CD8-positive, alpha-beta memory T cell (primary cell): ENCODE data around the gene CDK5RAP2. TPM values are rescaled to one million over a fixed set of nuclear protein-coding genes. Genes with fewer than 3 reads are reported as not detected.

ENCODE experiments used
- CTCF ChIA-PET: fragments of 350-600 bp; sonication (Branson Sonifier 250); formaldehyde crosslinking; loops from one replicate; lab custom pipeline; 2021; ENCODE audit warnings: antibody characterized with exemption; lab: Charles Lee
- POLR2A ChIA-PET: fragments of 350-600 bp; sonication (Branson Sonifier 250); formaldehyde crosslinking; loops from one replicate; lab custom pipeline; 2021; ENCODE audit warnings: antibody characterized with exemption; lab: Charles Lee
- DNase-seq, 5 donors: peaks; one replicate each; pipeline versions ENCODE4 v3.0.0 to v3.0.0-alpha.2; 2020 to 2022; ENCODE audit warnings: mixed read lengths in 1 of 5
- H3K27ac ChIP-seq: one replicate; pipeline ENCODE4 v1.7.0; 2013; ENCODE audit warnings: low read depth, mild to moderate bottlenecking, low read length, moderate library complexity
- H3K27me3 ChIP-seq: 2 replicates; pipeline ENCODE4 v1.7.0; 2013; ENCODE audit warnings: low read length, mild to moderate bottlenecking; ENCODE audit not compliant: insufficient read depth, poor library complexity, severe bottlenecking
- H3K36me3 ChIP-seq: 2 replicates; pipeline ENCODE4 v1.7.0; 2013; ENCODE audit warnings: mild to moderate bottlenecking, low read length, moderate library complexity; ENCODE audit not compliant: insufficient read depth
- H3K4me1 ChIP-seq: 2 replicates; pipeline ENCODE4 v1.7.0; 2013; ENCODE audit warnings: mild to moderate bottlenecking, low read length, moderate library complexity; ENCODE audit not compliant: insufficient read depth
- H3K4me3 ChIP-seq: 2 replicates; pipeline ENCODE4 v1.7.0; 2013; ENCODE audit warnings: mild to moderate bottlenecking, low read length
- H3K9me3 ChIP-seq: 2 replicates; pipeline ENCODE4 v1.7.0; 2013; ENCODE audit warnings: mild to moderate bottlenecking, low read length
- H3K27ac Mint-ChIP-seq, 8 donors: one replicate each; pipeline ENCODE4 v1.8.0; 2020 to 2021; ENCODE audit warnings: mixed read lengths in 8 of 8, mild to moderate bottlenecking in 6 of 8, inconsistent platforms in 3 of 8, moderate library complexity in 3 of 8
- H3K27me3 Mint-ChIP-seq, 2 donors: one replicate each; pipeline ENCODE4 v1.8.0; 2020 to 2021; ENCODE audit warnings: mixed read lengths in 2 of 2, mild to moderate bottlenecking in 1 of 2, moderate library complexity in 1 of 2
- H3K36me3 Mint-ChIP-seq, 3 donors: one replicate each; pipeline ENCODE4 v1.8.0; 2020 to 2021; ENCODE audit warnings: mixed read lengths in 3 of 3, inconsistent platforms in 1 of 3, mild to moderate bottlenecking in 1 of 3
- H3K4me1 Mint-ChIP-seq, 3 donors: one replicate each; pipeline ENCODE4 v1.8.0; 2020 to 2021; ENCODE audit warnings: mixed read lengths in 3 of 3, inconsistent platforms in 1 of 3, mild to moderate bottlenecking in 1 of 3
- H3K4me3 Mint-ChIP-seq, 7 donors: one replicate each; pipeline ENCODE4 v1.8.0; 2020 to 2021; ENCODE audit warnings: mixed read lengths in 7 of 7, mild to moderate bottlenecking in 6 of 7, moderate library complexity in 4 of 7, inconsistent platforms in 2 of 7
- H3K9me3 Mint-ChIP-seq, 5 donors: one replicate each; pipeline ENCODE4 v1.8.0; 2020 to 2022; ENCODE audit warnings: mixed read lengths in 5 of 5, mild to moderate bottlenecking in 3 of 5, moderate library complexity in 2 of 5, inconsistent platforms in 1 of 5
- polyA plus RNA-seq: library from polyadenylated mRNA; unstranded; fragments of 300-500 nt; fragmentation: Illumina TruSeq; gene quantifications from one replicate; pipeline ENCODE4 v1.2.3, GENCODE V29; 2021
- total RNA-seq, 2 experiments: library from RNA; stranded (reverse); gene quantifications; one replicate each; pipeline ENCODE4 v1.2.3, GENCODE V29; 2021

CDK5RAP2 gene
- total and polyA plus RNA-seq, 3 experiments from 2014 or later: 34.0 to 56.8 (median 56.6) TPM

DNA sequence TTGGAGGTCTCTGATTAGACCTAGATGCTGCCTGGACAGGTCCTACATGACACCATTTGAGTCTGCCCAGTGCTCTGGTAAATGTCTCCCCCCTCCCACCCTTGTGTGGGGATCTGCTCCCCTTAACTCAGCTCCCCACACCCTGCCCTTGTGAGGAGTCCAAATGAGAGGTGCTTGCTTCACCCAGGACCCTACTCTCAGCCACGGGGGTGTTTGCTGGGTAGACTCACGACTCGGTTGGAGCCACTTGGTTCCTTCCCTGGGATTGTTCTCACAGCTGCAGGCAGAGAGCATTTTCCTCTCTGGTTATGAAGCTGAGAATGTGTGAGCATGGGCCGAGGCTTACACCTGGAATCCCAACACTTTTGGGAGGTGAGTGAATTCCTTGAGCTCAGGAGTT, 204.7 kb downstream of the CDK5RAP2 start:
- POLR2A ChIA-PET: no interaction called here
- H3K27me3 ChIP-seq: no peaks in the 10 kb centered on the region
- H3K4me1 ChIP-seq: no peaks in the 10 kb centered on the region
- no peaks in the 10 kb centered on the region for H3K9me3 ChIP-seq
- peaks cover 6 to 44% (median 8%) of the 10 kb centered on the region in 3 donors for H3K36me3 Mint-ChIP-seq
- H3K9me3 Mint-ChIP-seq: peaks cover 0 to 21% (median 5%) of the 10 kb centered on the region in 5 donors
- H3K36me3 ChIP-seq: no peaks in the 10 kb centered on the region
- H3K27me3 Mint-ChIP-seq: no peaks in the 10 kb centered on the region
- no peaks in the 10 kb centered on the region for H3K4me1 Mint-ChIP-seq
- no peak overlapping the region for H3K27ac Mint-ChIP-seq
- H3K4me3 ChIP-seq: no peak overlapping the region
- H3K4me3 Mint-ChIP-seq: no peak overlapping the region
- CTCF ChIA-PET: no interaction called here
- DNase-seq: no peak
- H3K27ac ChIP-seq: no peak overlapping the region

DNA sequence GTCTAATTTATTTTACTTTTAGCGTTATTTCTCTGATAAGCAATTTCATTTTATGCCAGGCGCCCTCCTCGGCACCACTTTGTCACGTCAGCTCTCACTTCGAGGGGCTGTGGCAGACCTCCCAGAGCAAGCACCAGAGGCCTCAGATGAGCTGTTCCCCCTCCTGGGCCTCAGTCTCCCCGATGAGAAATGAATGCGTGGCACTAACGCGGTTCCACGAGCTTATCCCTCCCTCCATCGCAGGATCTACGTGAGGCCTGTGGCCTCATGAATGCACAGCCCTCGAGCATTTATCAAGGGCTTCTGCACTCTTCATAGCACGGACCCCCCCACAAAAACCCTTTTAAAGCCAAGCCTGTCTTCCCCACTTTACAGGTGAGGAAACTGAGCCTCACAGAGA, 205.2 kb downstream of the CDK5RAP2 start:
- Mint-ChIP-seq H3K27me3 (no peaks in the 10 kb centered on the region), H3K4me1 (no peaks in the 10 kb centered on the region), H3K9me3 (peaks cover 0 to 19% (median 3%) of the 10 kb centered on the region in 5 donors), H3K4me3 (no peak overlapping the region), H3K36me3 (peaks cover 5 to 39% (median 6%) of the 10 kb centered on the region in 3 donors), H3K27ac (no peak overlapping the region)
- H3K9me3 ChIP-seq: no peaks in the 10 kb centered on the region
- no peaks in the 10 kb centered on the region for H3K4me1 ChIP-seq
- ChIA-PET CTCF (no interaction called here), POLR2A (no interaction called here)
- no peaks in the 10 kb centered on the region for H3K27me3 ChIP-seq
- H3K36me3 ChIP-seq: no peaks in the 10 kb centered on the region
- H3K4me3 ChIP-seq: no peak overlapping the region
- H3K27ac ChIP-seq: no peak overlapping the region
- no peak for DNase-seq

DNA sequence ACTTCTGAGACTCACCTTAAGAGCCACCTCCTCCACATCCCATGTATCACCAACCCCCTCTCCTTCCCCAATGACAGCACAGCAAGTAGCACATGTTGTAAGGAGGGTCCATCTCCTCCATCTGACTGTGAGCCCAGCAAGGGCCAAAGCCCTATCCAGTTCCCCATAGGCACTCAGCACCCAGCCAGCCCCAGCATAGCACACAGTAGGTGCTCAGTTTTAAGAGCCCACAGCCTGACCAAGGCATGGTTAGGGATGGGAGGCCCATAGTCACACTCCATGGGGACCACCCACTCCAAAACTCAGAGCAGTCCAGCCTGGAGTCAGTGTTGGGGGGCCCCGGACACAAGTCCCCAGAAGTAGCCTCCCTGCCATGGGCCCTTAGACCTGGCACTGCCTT, 205.7 kb downstream of the CDK5RAP2 start:
- peaks cover 5 to 38% (median 5%) of the 10 kb centered on the region in 3 donors for H3K36me3 Mint-ChIP-seq
- no peak overlapping the region for H3K27ac Mint-ChIP-seq
- H3K4me1 Mint-ChIP-seq: no peaks in the 10 kb centered on the region
- peaks cover 0 to 18% (median 3%) of the 10 kb centered on the region in 5 donors for H3K9me3 Mint-ChIP-seq
- POLR2A ChIA-PET: no interaction called here
- no peak overlapping the region for H3K4me3 Mint-ChIP-seq
- no peaks in the 10 kb centered on the region for H3K27me3 ChIP-seq
- no peaks in the 10 kb centered on the region for H3K4me1 ChIP-seq
- no peaks in the 10 kb centered on the region for H3K9me3 ChIP-seq
- no peak for DNase-seq
- no peaks in the 10 kb centered on the region for H3K27me3 Mint-ChIP-seq
- CTCF ChIA-PET: no interaction called here
- H3K36me3 ChIP-seq: no peaks in the 10 kb centered on the region
- H3K4me3 ChIP-seq: no peak overlapping the region
- no peak overlapping the region for H3K27ac ChIP-seq

DNA sequence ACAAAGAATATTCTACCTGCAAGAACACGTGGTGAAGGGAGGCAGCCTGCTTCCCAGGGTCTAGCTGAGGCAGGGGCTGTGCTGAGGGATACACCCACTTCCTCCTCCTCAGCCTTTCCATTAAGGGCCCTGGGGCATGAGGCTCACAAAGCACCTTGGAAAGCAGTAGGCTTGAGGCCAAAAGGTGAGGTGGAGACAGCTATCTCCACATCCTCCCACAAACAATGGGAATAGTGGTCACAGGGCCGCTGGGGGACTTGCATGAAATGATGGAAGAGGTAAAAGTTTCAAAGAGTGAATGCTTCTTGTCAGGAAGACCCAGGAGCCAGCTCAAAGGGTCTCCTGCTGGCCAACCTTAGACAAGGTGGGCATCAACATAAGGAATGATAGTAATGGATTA, 207.9 kb downstream of the CDK5RAP2 start:
- Mint-ChIP-seq H3K36me3 (peaks cover under 1 to 21% (median 1%) of the 10 kb centered on the region in 3 donors), H3K4me3 (no peak overlapping the region), H3K4me1 (no peaks in the 10 kb centered on the region), H3K27ac (no peak overlapping the region), H3K27me3 (no peaks in the 10 kb centered on the region), H3K9me3 (peaks cover 0 to 6% (median 0%) of the 10 kb centered on the region in 5 donors)
- no peak overlapping the region for H3K4me3 ChIP-seq
- no peak overlapping the region for H3K27ac ChIP-seq
- DNase-seq: no peak
- ChIA-PET POLR2A (no interaction called here), CTCF (no interaction called here)
- no peaks in the 10 kb centered on the region for H3K36me3 ChIP-seq
- H3K4me1 ChIP-seq: no peaks in the 10 kb centered on the region
- no peaks in the 10 kb centered on the region for H3K27me3 ChIP-seq
- no peaks in the 10 kb centered on the region for H3K9me3 ChIP-seq

DNA sequence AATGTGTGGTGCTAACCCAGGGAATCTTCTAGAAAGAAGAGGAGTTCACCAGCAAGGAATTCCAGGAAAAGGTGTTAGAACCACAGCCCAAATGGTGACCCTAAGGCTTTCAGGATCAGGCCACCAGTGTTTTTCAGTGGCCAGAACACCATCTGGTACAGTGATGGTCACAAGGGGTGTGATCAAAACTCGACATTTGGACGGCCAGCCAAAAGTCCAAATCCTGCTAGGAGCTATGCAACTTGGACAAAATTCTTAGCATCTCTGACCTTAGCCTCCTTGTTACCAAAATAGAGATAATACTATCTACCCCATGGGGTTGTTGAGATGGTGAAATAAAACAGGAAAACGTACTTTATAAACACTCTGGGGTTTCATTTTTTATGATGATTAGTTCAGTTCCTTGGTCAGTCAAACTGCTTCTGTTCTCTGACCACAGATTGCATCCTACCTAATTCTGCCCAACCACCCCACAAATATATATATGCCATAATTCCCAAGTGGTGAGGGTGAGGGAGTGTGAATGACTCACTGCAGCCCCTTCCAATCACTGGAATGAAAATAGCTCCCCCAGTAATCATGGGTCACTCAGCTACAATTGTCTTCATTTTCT, 210.3 kb downstream of the CDK5RAP2 start:
- DNase-seq: no peak
- Histone ChIP-seq H3K4me3 (no peak overlapping the region), H3K9me3 (no peaks in the 10 kb centered on the region), H3K27ac (no peak overlapping the region), H3K27me3 (no peaks in the 10 kb centered on the region), H3K36me3 (no peaks in the 10 kb centered on the region), H3K4me1 (no peaks in the 10 kb centered on the region)
- H3K27ac Mint-ChIP-seq: no peak overlapping the region
- no peaks in the 10 kb centered on the region for H3K27me3 Mint-ChIP-seq
- POLR2A ChIA-PET: no interaction called here
- H3K4me1 Mint-ChIP-seq: no peaks in the 10 kb centered on the region
- H3K4me3 Mint-ChIP-seq: no peak overlapping the region
- CTCF ChIA-PET: no interaction called here
- H3K9me3 Mint-ChIP-seq: peaks cover 0 to 2% (median 0%) of the 10 kb centered on the region in 5 donors
- H3K36me3 Mint-ChIP-seq: peaks cover 0 to 24% (median 4%) of the 10 kb centered on the region in 3 donors

DNA sequence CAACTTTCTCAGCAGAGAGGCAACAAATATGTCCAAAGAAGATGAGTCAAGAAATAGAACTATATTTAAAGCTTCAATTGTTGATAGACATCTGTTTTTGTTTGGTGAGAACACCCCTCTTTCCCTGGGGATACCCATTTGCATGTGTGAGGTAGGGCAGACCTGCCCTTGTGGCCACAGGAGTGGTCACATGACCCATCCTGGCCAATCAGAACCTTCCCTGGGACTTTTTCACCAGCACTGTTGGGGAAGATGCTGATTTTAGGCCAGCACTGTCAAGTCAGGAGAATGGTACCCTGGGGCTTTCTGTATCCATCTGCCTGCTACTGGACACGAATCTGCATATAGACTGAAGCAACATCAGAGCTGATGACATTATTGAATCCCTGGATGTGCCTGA, 211.2 kb downstream of the CDK5RAP2 start:
- Mint-ChIP-seq H3K27ac (no peak overlapping the region), H3K4me3 (peak overlapping the region in 1 of 7 donors; percentile 52), H3K27me3 (no peaks in the 10 kb centered on the region), H3K36me3 (peaks cover 0 to 31% (median 4%) of the 10 kb centered on the region in 3 donors), H3K9me3 (peaks cover 0 to 2% (median 0%) of the 10 kb centered on the region in 5 donors), H3K4me1 (no peaks in the 10 kb centered on the region)
- H3K27me3 ChIP-seq: no peaks in the 10 kb centered on the region
- H3K36me3 ChIP-seq: no peaks in the 10 kb centered on the region
- no peaks in the 10 kb centered on the region for H3K9me3 ChIP-seq
- ChIA-PET POLR2A (no interaction called here), CTCF (no interaction called here)
- no peak for DNase-seq
- no peak overlapping the region for H3K27ac ChIP-seq
- no peaks in the 10 kb centered on the region for H3K4me1 ChIP-seq
- H3K4me3 ChIP-seq: no peak overlapping the region

DNA sequence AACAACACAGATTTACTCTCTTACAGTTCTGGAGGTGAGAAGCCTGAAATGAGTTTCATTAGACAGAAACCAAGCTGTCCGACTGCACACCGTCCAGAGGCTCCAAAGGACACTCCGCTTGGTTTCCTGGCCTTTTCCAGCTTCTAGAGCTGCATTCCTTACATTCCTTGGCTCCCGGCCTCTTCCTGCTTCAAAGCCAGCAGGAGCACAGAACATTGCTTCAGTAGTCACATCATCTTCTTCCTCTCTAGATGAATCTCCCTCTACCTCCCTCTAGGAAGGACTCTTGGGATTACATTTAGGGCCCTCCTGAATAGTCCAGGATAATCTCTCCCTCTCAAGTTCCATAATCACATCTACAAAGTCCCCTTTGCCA, 213.3 kb downstream of the CDK5RAP2 start:
- H3K4me1 ChIP-seq: no peaks in the 10 kb centered on the region
- H3K36me3 ChIP-seq: no peaks in the 10 kb centered on the region
- H3K9me3 Mint-ChIP-seq: peaks cover 0 to 2% (median 0%) of the 10 kb centered on the region in 5 donors
- H3K4me1 Mint-ChIP-seq: no peaks in the 10 kb centered on the region
- H3K9me3 ChIP-seq: no peaks in the 10 kb centered on the region
- no peaks in the 10 kb centered on the region for H3K27me3 Mint-ChIP-seq
- H3K27me3 ChIP-seq: no peaks in the 10 kb centered on the region
- CTCF ChIA-PET: no interaction called here
- H3K36me3 Mint-ChIP-seq: peaks cover 0 to 19% (median 4%) of the 10 kb centered on the region in 3 donors
- POLR2A ChIA-PET: no interaction called here
- H3K4me3 ChIP-seq: no peak overlapping the region
- no peak overlapping the region for H3K27ac ChIP-seq
- no peak overlapping the region for H3K4me3 Mint-ChIP-seq
- H3K27ac Mint-ChIP-seq: no peak overlapping the region
- no peak for DNase-seq

DNA sequence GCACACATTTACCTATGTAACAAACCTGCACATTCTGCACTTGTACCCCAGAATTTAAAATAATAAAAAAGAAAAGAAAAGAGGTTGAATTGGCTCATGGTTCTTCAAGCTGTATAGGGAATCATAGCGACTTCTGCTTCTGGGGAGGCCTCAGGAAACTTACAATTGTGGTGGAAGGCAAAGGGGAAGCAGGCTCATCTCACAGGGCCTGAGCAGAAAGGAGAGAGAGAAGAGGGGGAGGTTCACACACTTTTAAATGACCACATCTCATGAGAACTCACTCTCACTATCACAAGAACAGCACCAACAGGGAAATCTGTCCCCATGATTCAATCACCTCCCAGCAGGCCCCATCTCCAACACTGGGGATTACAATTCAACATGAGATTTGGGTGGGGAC, 214.6 kb downstream of the CDK5RAP2 start:
- Mint-ChIP-seq H3K36me3 (peaks cover 0 to 19% (median 4%) of the 10 kb centered on the region in 3 donors), H3K4me3 (no peak overlapping the region), H3K9me3 (peaks cover 0 to 2% (median 0%) of the 10 kb centered on the region in 5 donors), H3K27ac (no peak overlapping the region), H3K4me1 (no peaks in the 10 kb centered on the region), H3K27me3 (no peaks in the 10 kb centered on the region)
- POLR2A ChIA-PET: no interaction called here
- CTCF ChIA-PET: no interaction called here
- Histone ChIP-seq H3K27ac (no peak overlapping the region), H3K9me3 (no peaks in the 10 kb centered on the region), H3K36me3 (no peaks in the 10 kb centered on the region), H3K4me1 (no peaks in the 10 kb centered on the region), H3K27me3 (no peaks in the 10 kb centered on the region), H3K4me3 (no peak overlapping the region)
- no peak for DNase-seq
